Smooth muscle cell (in vitro differentiated cells): ENCODE data around the gene LRRN2. TPM values are rescaled to one million over a fixed set of nuclear protein-coding genes. Genes with fewer than 3 reads are reported as not detected.

Experiments
- DNase-seq: peaks from one replicate; lab custom pipeline; 2025; ENCODE audit not compliant: unreplicated experiment; lab: John Stamatoyannopoulos, UW
- H2AFZ ChIP-seq: fragments of 200-600 bp; sonication (generic); 2 replicates; pipeline ENCODE4 v1.6.0; 2016; ENCODE audit warnings: antibody characterized with exemption, low read depth, mild to moderate bottlenecking
- H3F3A ChIP-seq: fragments of 200-600 bp; sonication (generic); 2 replicates; pipeline ENCODE4 v1.6.0; 2017; ENCODE audit warnings: antibody characterized with exemption, low read depth
- H3K27ac ChIP-seq: fragments of 200-600 bp; sonication (generic); 2 replicates; pipeline ENCODE4 v1.5.1; 2016; ENCODE audit warnings: low read depth, mild to moderate bottlenecking
- H3K27me3 ChIP-seq: fragments of 200-600 bp; sonication (generic); 2 replicates; pipeline ENCODE4 v1.6.1; 2016; ENCODE audit warnings: low read depth, mild to moderate bottlenecking
- H3K36me3 ChIP-seq: fragments of 200-600 bp; sonication (generic); 2 replicates; pipeline ENCODE4 v1.5.1; 2016; ENCODE audit warnings: low read depth
- H3K4me1 ChIP-seq: fragments of 200-600 bp; sonication (generic); 2 replicates; pipeline ENCODE4 v1.5.1; 2016; ENCODE audit warnings: low read depth
- H3K4me2 ChIP-seq: fragments of 200-600 bp; sonication (generic); 2 replicates; pipeline ENCODE4 v1.6.0; 2016; ENCODE audit warnings: mild to moderate bottlenecking
- H3K4me3 ChIP-seq: fragments of 200-600 bp; sonication (generic); 2 replicates; pipeline ENCODE4 v1.5.1; 2016; ENCODE audit warnings: mild to moderate bottlenecking
- H3K79me2 ChIP-seq: fragments of 200-600 bp; sonication (generic); 2 replicates; pipeline ENCODE4 v1.6.0; 2016; ENCODE audit warnings: low read depth, mild to moderate bottlenecking
- H3K9ac ChIP-seq: fragments of 200-600 bp; sonication (generic); 2 replicates; pipeline ENCODE4 v1.6.0; 2016; ENCODE audit warnings: low read depth
- H3K9me3 ChIP-seq: fragments of 200-600 bp; sonication (generic); replicated peaks from 2 replicates; pipeline ENCODE4 v1.5.1; 2016; ENCODE audit warnings: low read depth
- H4K20me1 ChIP-seq: fragments of 200-600 bp; sonication (generic); 2 replicates; pipeline ENCODE4 v1.6.0; 2016; ENCODE audit warnings: low read depth
- WGBS: methylation state at CpG from one replicate; pipeline ENCODE4 v1.1.7; 2016; ENCODE audit warnings: low lambda C conversion rate; 5-methylcytosine and 5-hydroxymethylcytosine counted together
- polyA plus RNA-seq: library from polyadenylated mRNA; unstranded; fragments of >200 nt; fragmentation: Nextera tagmentation; extraction: Ambion mirVana; gene quantifications from 2 replicates; pipeline ENCODE4 v1.2.1, GENCODE V29; 2016
- total RNA-seq: library from RNA; depleted of rRNA; stranded (reverse); fragments of >200 nt; gene quantifications from 2 replicates; pipeline ENCODE4 v1.2.3, GENCODE V29; 2014
- TF ChIP-seq, protein P1 (sequence below): fragments of 200-600 bp; sonication (generic); IDR thresholded peaks from 2 replicates; pipeline ENCODE4 v1.5.1; 2017; ENCODE audit warnings: borderline replicate concordance, mild to moderate bottlenecking, antibody characterized with exemption; ENCODE audit not compliant: insufficient read depth, poor library complexity, severe bottlenecking

Gene LRRN2
- total and polyA plus RNA-seq, 2 experiments from 2014 or later: 1.3 to 2.4 TPM

DNA sequence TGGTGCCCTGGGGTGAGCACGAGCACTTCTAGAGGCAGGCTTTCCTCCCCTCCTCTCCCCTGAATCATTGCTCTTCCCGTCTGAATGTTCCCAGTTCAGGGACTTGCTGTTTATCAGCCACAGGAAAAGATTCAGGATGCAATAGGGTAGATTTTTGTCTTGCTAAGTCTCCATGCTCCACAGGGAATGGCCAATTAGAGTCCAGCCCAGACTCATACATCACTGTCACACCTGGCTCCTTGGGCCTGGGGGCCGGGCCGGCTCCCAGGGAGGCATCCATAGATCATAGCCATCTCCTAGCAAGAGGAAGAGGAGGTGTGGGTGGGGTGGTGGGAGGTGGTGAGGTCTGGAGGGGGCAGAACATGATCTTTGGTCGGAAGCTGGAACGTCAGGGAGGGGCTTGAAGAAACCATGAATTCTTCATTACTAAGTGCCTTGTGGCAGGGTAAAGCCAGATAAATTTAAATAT is 83.4 kb downstream of the LRRN2 start:
- H3K9me3 ChIP-seq: no peaks in the 10 kb centered on the region
- no peaks in the 10 kb centered on the region for H4K20me1 ChIP-seq
- H2AFZ ChIP-seq: no peak overlapping the region
- no peak overlapping the region for H3K9ac ChIP-seq
- no peak for DNase-seq
- no peaks in the 10 kb centered on the region for H3K4me1 ChIP-seq
- no peak overlapping the region for H3K4me3 ChIP-seq
- 58% methylated on average over 6 of the region's 6 CpGs for WGBS
- no peaks in the 10 kb centered on the region for H3K36me3 ChIP-seq
- H3F3A ChIP-seq: no peaks in the 10 kb centered on the region
- no peaks in the 10 kb centered on the region for H3K79me2 ChIP-seq
- H3K4me2 ChIP-seq: no peak overlapping the region
- H3K27me3 ChIP-seq: peaks cover 16% of the 10 kb centered on the region
- TF ChIP-seq, protein P1, sequence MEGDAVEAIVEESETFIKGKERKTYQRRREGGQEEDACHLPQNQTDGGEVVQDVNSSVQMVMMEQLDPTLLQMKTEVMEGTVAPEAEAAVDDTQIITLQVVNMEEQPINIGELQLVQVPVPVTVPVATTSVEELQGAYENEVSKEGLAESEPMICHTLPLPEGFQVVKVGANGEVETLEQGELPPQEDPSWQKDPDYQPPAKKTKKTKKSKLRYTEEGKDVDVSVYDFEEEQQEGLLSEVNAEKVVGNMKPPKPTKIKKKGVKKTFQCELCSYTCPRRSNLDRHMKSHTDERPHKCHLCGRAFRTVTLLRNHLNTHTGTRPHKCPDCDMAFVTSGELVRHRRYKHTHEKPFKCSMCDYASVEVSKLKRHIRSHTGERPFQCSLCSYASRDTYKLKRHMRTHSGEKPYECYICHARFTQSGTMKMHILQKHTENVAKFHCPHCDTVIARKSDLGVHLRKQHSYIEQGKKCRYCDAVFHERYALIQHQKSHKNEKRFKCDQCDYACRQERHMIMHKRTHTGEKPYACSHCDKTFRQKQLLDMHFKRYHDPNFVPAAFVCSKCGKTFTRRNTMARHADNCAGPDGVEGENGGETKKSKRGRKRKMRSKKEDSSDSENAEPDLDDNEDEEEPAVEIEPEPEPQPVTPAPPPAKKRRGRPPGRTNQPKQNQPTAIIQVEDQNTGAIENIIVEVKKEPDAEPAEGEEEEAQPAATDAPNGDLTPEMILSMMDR: no peak
- H3K27ac ChIP-seq: no peak overlapping the region

DNA sequence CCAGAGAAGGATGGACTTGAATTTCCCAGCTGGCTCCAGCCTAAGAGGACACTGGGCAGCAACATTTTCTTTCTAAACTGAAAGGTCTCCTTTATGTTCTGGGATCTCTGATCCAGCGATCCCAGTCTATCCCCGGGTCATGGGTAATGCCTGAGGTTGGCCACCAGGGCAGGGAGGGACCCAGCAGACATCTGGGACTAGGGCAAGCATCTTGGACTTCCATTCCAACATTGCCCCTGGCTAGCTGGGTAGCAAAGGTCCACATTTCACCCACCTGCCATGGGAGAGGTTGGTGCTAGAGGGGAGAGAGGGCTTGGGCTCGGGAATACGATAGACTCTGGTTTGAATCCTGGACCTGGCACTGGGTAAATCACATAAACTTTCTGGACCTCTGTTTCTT is 84.6 kb downstream of the LRRN2 start:
- H3K4me2 ChIP-seq: no peak overlapping the region
- H3K4me3 ChIP-seq: no peak overlapping the region
- no peaks in the 10 kb centered on the region for H3K4me1 ChIP-seq
- H3K36me3 ChIP-seq: no peaks in the 10 kb centered on the region
- H3K9me3 ChIP-seq: no peaks in the 10 kb centered on the region
- no peak for DNase-seq
- H3K27me3 ChIP-seq: peaks cover 16% of the 10 kb centered on the region
- WGBS: 90% methylated on average over 4 of the region's 4 CpGs
- H3K79me2 ChIP-seq: no peaks in the 10 kb centered on the region
- H3K9ac ChIP-seq: no peak overlapping the region
- H4K20me1 ChIP-seq: no peaks in the 10 kb centered on the region
- H3K27ac ChIP-seq: no peak overlapping the region
- TF ChIP-seq, protein P1: no peak
- H3F3A ChIP-seq: no peaks in the 10 kb centered on the region
- no peak overlapping the region for H2AFZ ChIP-seq

DNA sequence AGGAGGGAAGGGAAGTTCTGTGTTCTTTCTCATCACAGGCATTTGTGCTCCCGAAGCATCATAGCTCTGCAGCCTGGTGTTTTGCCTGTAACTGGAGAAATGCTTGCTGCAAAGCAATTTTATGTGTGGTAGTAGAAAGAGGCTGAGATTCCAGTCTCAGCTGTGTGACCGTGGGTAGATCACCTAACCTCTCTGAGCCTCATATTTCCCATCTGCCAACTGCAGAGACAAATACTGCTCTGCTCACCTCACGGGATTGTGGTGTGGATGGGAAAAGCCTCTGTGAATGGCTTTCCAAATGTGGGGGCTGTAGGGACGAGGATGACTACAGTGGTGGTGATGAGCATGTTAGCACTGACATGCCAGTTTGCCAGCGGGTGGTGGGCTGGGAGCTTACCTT is 85.3 kb downstream of the LRRN2 start:
- Histone ChIP-seq H3K4me2 (no peak overlapping the region), H3K9ac (no peak overlapping the region), H3F3A (no peaks in the 10 kb centered on the region), H3K79me2 (no peaks in the 10 kb centered on the region), H3K9me3 (no peaks in the 10 kb centered on the region), H3K36me3 (no peaks in the 10 kb centered on the region), H3K27me3 (peaks cover 16% of the 10 kb centered on the region), H2AFZ (no peak overlapping the region), H3K4me1 (no peaks in the 10 kb centered on the region), H4K20me1 (no peaks in the 10 kb centered on the region), H3K4me3 (no peak overlapping the region), H3K27ac (no peak overlapping the region)
- no peak for DNase-seq
- 84% methylated on average over 5 of the region's 5 CpGs for WGBS
- TF ChIP-seq, protein P1: no peak

DNA sequence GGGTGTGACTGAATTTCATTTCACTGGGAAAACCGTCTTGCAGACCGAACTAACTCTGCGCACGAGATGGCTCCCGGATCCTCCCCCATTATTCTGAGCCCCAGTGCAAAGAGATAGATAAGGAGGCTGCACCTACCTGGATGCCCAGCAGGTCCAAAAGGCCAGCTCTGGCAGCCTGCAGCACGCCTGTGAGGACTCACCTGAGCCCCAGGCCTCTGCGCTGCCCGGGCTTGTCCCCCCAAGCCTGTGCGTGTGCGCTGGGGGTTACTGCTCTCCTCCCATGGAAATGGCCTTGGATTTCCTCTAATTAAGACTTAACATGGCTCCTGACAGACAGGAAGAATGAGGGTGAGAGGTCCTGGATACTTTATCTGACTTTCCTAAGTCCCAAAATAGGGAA is 85.9 kb downstream of the LRRN2 start:
- 84% methylated on average over 10 of the region's 10 CpGs for WGBS
- H3K27ac ChIP-seq: no peak overlapping the region
- H3K4me2 ChIP-seq: no peak overlapping the region
- TF ChIP-seq, protein P1: no peak
- no peak overlapping the region for H3K9ac ChIP-seq
- H4K20me1 ChIP-seq: no peaks in the 10 kb centered on the region
- no peaks in the 10 kb centered on the region for H3K36me3 ChIP-seq
- no peaks in the 10 kb centered on the region for H3K79me2 ChIP-seq
- peaks cover 18% of the 10 kb centered on the region for H3K27me3 ChIP-seq
- no peak for DNase-seq
- H3F3A ChIP-seq: no peaks in the 10 kb centered on the region
- H2AFZ ChIP-seq: no peak overlapping the region
- no peaks in the 10 kb centered on the region for H3K4me1 ChIP-seq
- H3K4me3 ChIP-seq: no peak overlapping the region
- no peaks in the 10 kb centered on the region for H3K9me3 ChIP-seq
